ENCODE measurements around the gene ACRBP. TPM values are rescaled to one million over a fixed set of nuclear protein-coding genes. Genes with fewer than 3 reads are reported as not detected.
"Not testable (repeated sequence)": the region's sequence is repeated elsewhere in the genome, so short reads cannot be mapped to it uniquely, and the experiment has no call there.

ACRBP gene
- total RNA-seq, 1 experiment from 2014 or later, result 1.3 TPM

DNA sequence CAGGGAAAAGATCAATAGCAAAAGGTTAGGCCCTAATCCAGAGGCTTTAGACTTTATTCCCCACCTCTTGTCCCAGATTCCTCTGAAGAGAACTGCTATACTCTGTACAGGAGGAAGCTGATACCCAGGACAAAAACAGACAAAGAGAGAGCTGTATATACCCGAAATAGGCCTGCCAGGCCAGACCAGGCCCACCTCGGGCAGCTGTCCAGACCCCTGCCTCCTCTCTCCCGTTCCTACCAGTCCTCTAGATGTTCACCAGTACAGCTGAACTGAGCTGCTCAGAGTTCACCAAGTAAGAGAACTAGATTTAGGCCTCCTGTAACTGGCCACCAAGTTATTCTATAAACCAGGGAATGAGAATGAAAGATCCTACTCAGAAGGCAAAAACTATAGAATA lies 44.7 kb downstream of the ACRBP start:
- Histone ChIP-seq H2BK15ac (ENCODE audit: low read depth, low read length) (no peak overlapping the region), H4K20me1 (ENCODE audit: control insufficient read depth, insufficient read depth, insufficient read length) (no peaks in the 10 kb centered on the region)

DNA sequence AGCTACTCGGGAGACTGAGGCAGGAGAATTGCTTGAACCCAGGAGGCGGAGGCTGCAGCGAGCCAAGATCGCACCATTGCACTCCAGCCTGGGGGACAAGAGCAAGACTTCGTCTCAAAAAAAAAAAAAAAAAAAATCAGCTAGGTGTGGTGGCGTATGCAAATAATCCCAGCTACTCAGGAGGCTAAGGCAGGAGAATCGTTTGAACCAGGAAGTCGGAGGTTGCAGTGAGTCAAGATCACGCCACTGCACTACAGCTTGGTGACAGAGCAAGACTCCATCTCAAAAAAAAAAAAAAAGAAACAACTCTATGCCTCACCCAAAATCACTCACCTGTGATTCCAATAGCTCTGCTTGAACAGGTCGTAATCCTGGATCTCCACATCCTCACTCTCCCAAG lies 51.6 kb downstream of the ACRBP start:
- not testable (repeated sequence) for H3K27me3 Mint-ChIP-seq (ENCODE audit: low read depth); H2AK5ac ChIP-seq (ENCODE audit: insufficient read length, low read length); H3K9me3 ChIP-seq (ENCODE audit: control insufficient read depth, low read depth, low read length); H3K27me3 ChIP-seq (ENCODE audit: insufficient read depth, low read length); H4K5ac ChIP-seq (ENCODE audit: insufficient read length, low read depth, low read length); H3K56ac ChIP-seq (ENCODE audit: insufficient read length, low read depth, low read length); H3K27ac ChIP-seq (ENCODE audit: insufficient read length, low read depth, low read length); H3K79me1 ChIP-seq (ENCODE audit: insufficient read depth, low read depth, low read length, poor library complexity, severe bottlenecking); H3K23ac ChIP-seq (ENCODE audit: insufficient read length, low read depth, low read length); H3K14ac ChIP-seq (ENCODE audit: insufficient read depth, low read length); H3K9ac ChIP-seq (ENCODE audit: extremely low read depth, insufficient read length, low read length); H2BK20ac ChIP-seq (ENCODE audit: low read depth, low read length, poor library complexity, severe bottlenecking); H3K79me2 ChIP-seq (ENCODE audit: insufficient read depth, low read length); H4K91ac ChIP-seq (ENCODE audit: insufficient read length, low read depth, low read length); DNase-seq; H3K4me3 Mint-ChIP-seq; H2BK5ac ChIP-seq (ENCODE audit: insufficient read length, low read length); H2BK12ac ChIP-seq (ENCODE audit: insufficient read length, low read depth, low read length); H3T11ph ChIP-seq (ENCODE audit: low read length); H3K4me2 ChIP-seq (ENCODE audit: insufficient read depth, insufficient read length, low read length); H2AFZ ChIP-seq (ENCODE audit: low read length); H2BK120ac ChIP-seq (ENCODE audit: low read depth, low read length, poor library complexity, severe bottlenecking); H3K23me2 ChIP-seq (ENCODE audit: insufficient read length, low read depth, low read length, poor library complexity, severe bottlenecking); H4K20me1 ChIP-seq (ENCODE audit: control insufficient read depth, insufficient read depth, insufficient read length); H3K4ac ChIP-seq (ENCODE audit: low read depth, low read length); H3K4me1 ChIP-seq (ENCODE audit: insufficient read depth, low read length); H3K4me1 Mint-ChIP-seq; H4K8ac ChIP-seq (replicated peaks; ENCODE audit: insufficient read length, low read depth, low read length); H3K18ac ChIP-seq (ENCODE audit: insufficient read length, low read depth, low read length); H2BK15ac ChIP-seq (ENCODE audit: low read depth, low read length); H3K9me3 Mint-ChIP-seq
- Mint-ChIP-seq H3K36me3 (ENCODE audit: insufficient read depth in 1 of 3, low read depth in 3 of 3) (peaks cover 71 to 94% (median 86%) of the 10 kb centered on the region in 3 experiments), H3K27ac (peak overlapping the region in 1 of 3 experiments; percentile 69; a peak in 2 of 7 replicates)
- no CpG with 5 or more reads among the region's 10 CpGs for WGBS (ENCODE audit: extremely low coverage, insufficient read length, low lambda C conversion rate)

More for the DNA sequence above, 44.7 kb downstream of the ACRBP start:
- Histone ChIP-seq H4K5ac (ENCODE audit: insufficient read length, low read depth, low read length) (no peak overlapping the region), H3K23me2 (ENCODE audit: insufficient read length, low read depth, low read length, poor library complexity, severe bottlenecking) (peaks cover 5% of the 10 kb centered on the region), H3K27ac (ENCODE audit: insufficient read length, low read depth, low read length) (no peak overlapping the region), H2BK12ac (ENCODE audit: insufficient read length, low read depth, low read length) (no peak overlapping the region), H2AK5ac (ENCODE audit: insufficient read length, low read length) (no peak overlapping the region), H3K4ac (ENCODE audit: low read depth, low read length) (no peak overlapping the region), H2BK120ac (ENCODE audit: low read depth, low read length, poor library complexity, severe bottlenecking) (no peak overlapping the region), H3K4me1 (ENCODE audit: insufficient read depth, low read length) (peaks cover 2% of the 10 kb centered on the region; the same call in 1 of the 2 replicates), H2AFZ (ENCODE audit: low read length) (no peak overlapping the region), H2BK5ac (ENCODE audit: insufficient read length, low read length) (no peak overlapping the region), H3K9ac (ENCODE audit: extremely low read depth, insufficient read length, low read length) (no peak overlapping the region), H3K14ac (ENCODE audit: insufficient read depth, low read length) (no peak overlapping the region), H3K79me1 (ENCODE audit: insufficient read depth, low read depth, low read length, poor library complexity, severe bottlenecking) (peaks cover 5% of the 10 kb centered on the region), H3K79me2 (ENCODE audit: insufficient read depth, low read length) (peaks cover 27% of the 10 kb centered on the region; the same call in 1 of the 2 replicates), H2BK20ac (ENCODE audit: low read depth, low read length, poor library complexity, severe bottlenecking) (no peak overlapping the region), H3T11ph (ENCODE audit: low read length) (no peak overlapping the region), H3K23ac (ENCODE audit: insufficient read length, low read depth, low read length) (no peak overlapping the region), H3K9me3 (ENCODE audit: control insufficient read depth, low read depth, low read length) (no peaks in the 10 kb centered on the region), H3K27me3 (ENCODE audit: insufficient read depth, low read length) (no peaks in the 10 kb centered on the region), H4K8ac (replicated peaks; ENCODE audit: insufficient read length, low read depth, low read length) (no peak overlapping the region), H4K91ac (ENCODE audit: insufficient read length, low read depth, low read length) (no peak overlapping the region), H3K56ac (ENCODE audit: insufficient read length, low read depth, low read length) (no peak overlapping the region), H3K18ac (ENCODE audit: insufficient read length, low read depth, low read length) (no peak overlapping the region), H3K4me2 (ENCODE audit: insufficient read depth, insufficient read length, low read length) (no peak overlapping the region)
- no peak for DNase-seq
- H3K4me3 Mint-ChIP-seq, result no peak overlapping the region; a peak in 1 of 5 replicates
- H3K9me3 Mint-ChIP-seq, result no peaks in the 10 kb centered on the region
- peaks cover 65 to 84% (median 82%) of the 10 kb centered on the region in 3 experiments for H3K36me3 Mint-ChIP-seq (ENCODE audit: insufficient read depth in 1 of 3, low read depth in 3 of 3)
- peaks cover 29 to 32% of the 10 kb centered on the region in 2 experiments for H3K4me1 Mint-ChIP-seq
- TF ChIP-seq, protein P1, sequence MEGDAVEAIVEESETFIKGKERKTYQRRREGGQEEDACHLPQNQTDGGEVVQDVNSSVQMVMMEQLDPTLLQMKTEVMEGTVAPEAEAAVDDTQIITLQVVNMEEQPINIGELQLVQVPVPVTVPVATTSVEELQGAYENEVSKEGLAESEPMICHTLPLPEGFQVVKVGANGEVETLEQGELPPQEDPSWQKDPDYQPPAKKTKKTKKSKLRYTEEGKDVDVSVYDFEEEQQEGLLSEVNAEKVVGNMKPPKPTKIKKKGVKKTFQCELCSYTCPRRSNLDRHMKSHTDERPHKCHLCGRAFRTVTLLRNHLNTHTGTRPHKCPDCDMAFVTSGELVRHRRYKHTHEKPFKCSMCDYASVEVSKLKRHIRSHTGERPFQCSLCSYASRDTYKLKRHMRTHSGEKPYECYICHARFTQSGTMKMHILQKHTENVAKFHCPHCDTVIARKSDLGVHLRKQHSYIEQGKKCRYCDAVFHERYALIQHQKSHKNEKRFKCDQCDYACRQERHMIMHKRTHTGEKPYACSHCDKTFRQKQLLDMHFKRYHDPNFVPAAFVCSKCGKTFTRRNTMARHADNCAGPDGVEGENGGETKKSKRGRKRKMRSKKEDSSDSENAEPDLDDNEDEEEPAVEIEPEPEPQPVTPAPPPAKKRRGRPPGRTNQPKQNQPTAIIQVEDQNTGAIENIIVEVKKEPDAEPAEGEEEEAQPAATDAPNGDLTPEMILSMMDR (conservative IDR thresholded peaks at IDR 0.05), result no peak
- no CpG with 5 or more reads among the region's 3 CpGs for WGBS (ENCODE audit: extremely low coverage, insufficient read length, low lambda C conversion rate)
- 0 out of 7 replicates have a peak overlapping the region, but pooled peaks of 1 of the 3 experiments have one; percentile 9 for H3K27ac Mint-ChIP-seq
- H3K27me3 Mint-ChIP-seq (ENCODE audit: low read depth), result no peaks in the 10 kb centered on the region
